ENCODE results near the gene MAP1LC3B. TPM values are rescaled to one million over a fixed set of nuclear protein-coding genes. Genes with fewer than 3 reads are reported as not detected.
"Not testable (repeated sequence)": the region's sequence is repeated elsewhere in the genome, so short reads cannot be mapped to it uniquely, and the experiment has no call there.

The MAP1LC3B gene
- total and polyA plus RNA-seq, 12 donors: 47.0 to 161 (median 125) TPM

GRCh38 chr16:87376660-87377059 is 15.5 kb upstream of the MAP1LC3B start:
- ATAC-seq: no peak
- Histone ChIP-seq H3K27ac (peak overlapping the region in 7 of 10 donors; percentile 77 to 89 (median 84)), H3K27me3 (peaks cover 0 to 18% (median 0%) of the 10 kb centered on the region in 7 donors), H3K36me3 (peaks cover 0 to 13% (median 0%) of the 10 kb centered on the region in 9 donors), H3K9me3 (no peaks in the 10 kb centered on the region), H3K4me3 (no peak overlapping the region), H3K4me1 (peaks cover 3 to 81% (median 58%) of the 10 kb centered on the region in 9 donors)
- DNase-seq: no peak
- intact Hi-C loops (cut with DNase I): no loop called here
- TF ChIP-seq, protein P1, sequence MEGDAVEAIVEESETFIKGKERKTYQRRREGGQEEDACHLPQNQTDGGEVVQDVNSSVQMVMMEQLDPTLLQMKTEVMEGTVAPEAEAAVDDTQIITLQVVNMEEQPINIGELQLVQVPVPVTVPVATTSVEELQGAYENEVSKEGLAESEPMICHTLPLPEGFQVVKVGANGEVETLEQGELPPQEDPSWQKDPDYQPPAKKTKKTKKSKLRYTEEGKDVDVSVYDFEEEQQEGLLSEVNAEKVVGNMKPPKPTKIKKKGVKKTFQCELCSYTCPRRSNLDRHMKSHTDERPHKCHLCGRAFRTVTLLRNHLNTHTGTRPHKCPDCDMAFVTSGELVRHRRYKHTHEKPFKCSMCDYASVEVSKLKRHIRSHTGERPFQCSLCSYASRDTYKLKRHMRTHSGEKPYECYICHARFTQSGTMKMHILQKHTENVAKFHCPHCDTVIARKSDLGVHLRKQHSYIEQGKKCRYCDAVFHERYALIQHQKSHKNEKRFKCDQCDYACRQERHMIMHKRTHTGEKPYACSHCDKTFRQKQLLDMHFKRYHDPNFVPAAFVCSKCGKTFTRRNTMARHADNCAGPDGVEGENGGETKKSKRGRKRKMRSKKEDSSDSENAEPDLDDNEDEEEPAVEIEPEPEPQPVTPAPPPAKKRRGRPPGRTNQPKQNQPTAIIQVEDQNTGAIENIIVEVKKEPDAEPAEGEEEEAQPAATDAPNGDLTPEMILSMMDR (IDR thresholded peaks at IDR 0.05): no peak
- WGBS, 2 donors: 87 to 88% methylated on average over 6 of the region's 6 CpGs

DNA sequence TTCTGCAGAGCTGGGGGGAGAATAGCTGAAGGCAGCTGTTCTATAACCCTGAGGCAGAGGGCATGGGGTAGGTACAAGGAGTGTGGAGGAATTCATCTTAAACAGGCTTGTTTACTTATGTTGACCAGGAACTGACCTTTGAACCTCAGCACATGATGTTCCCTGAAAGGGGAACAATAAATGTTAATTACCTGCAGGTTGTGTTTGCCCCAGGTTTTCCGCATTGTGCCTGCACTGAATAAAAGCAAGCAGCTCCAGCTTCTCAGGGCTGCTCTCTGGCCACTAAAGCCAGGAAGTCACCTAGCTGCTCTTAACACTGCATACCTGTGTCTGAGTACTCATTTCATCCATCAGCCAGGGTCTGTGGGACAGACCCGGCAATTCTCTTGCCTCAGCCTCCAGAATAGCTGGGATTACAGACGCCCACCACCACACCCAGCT is 12.8 kb upstream of the MAP1LC3B start:
- H3K27me3 ChIP-seq; H3K4me3 ChIP-seq; intact Hi-C loops (cut with DNase I); DNase-seq; H3K9me3 ChIP-seq; H3K27ac ChIP-seq; ATAC-seq: not testable (repeated sequence)
- peaks cover 4 to 81% (median 60%) of the 10 kb centered on the region in 9 donors for H3K4me1 ChIP-seq
- 95 to 96% methylated on average over 3 of the region's 3 CpGs for WGBS, 2 donors
- peaks cover 0 to 13% (median 0%) of the 10 kb centered on the region in 9 donors for H3K36me3 ChIP-seq

- TF ChIP-seq, protein P1 (IDR thresholded peaks at IDR 0.05): no peak
- WGBS, 2 donors: 82 to 85% methylated on average over 10 of the region's 10 CpGs
- Histone ChIP-seq H3K4me3 (peak overlapping the region in 5 of 10 donors; percentile 61 to 81 (median 75)), H3K36me3 (peaks cover 0 to 13% (median 0%) of the 10 kb centered on the region in 9 donors), H3K27ac (peak overlapping the region in 8 of 10 donors; percentile 42 to 92 (median 83)), H3K27me3 (no peaks in the 10 kb centered on the region), H3K9me3 (no peaks in the 10 kb centered on the region), H3K4me1 (peaks cover 7 to 76% (median 60%) of the 10 kb centered on the region in 9 donors)
- intact Hi-C loops (cut with DNase I): loop anchor here in 9 of 10 donors (2.0 to 10.0 kb wide), 5 partner anchors 53 to 816 kb away; partner anchors contain the start of genes C16orf95 (in 3 of the 9) and FOXC2 (in 1 of the 9)
- ATAC-seq (no peak), DNase-seq (no peak)
These were observed 11.7 kb upstream of the MAP1LC3B start for GRCh38 chr16:87380403-87380802.

- no peak for DNase-seq
- Histone ChIP-seq H3K4me3 (peak overlapping the region in 7 of 10 donors; percentile 61 to 81 (median 68)), H3K27ac (peak overlapping the region in 9 of 10 donors; percentile 42 to 92 (median 83)), H3K9me3 (no peaks in the 10 kb centered on the region), H3K27me3 (no peaks in the 10 kb centered on the region), H3K36me3 (peaks cover 0 to 13% (median 0%) of the 10 kb centered on the region in 9 donors), H3K4me1 (peaks cover 7 to 72% (median 56%) of the 10 kb centered on the region in 9 donors)
- 51 to 53% methylated on average over 4 of the region's 4 CpGs for WGBS, 2 donors
- intact Hi-C loops (cut with DNase I): loop anchor here in 9 of 10 donors (2.0 to 10.0 kb wide), 5 partner anchors 54 to 816 kb away; partner anchors contain the start of genes C16orf95 (in 3 of the 9) and FOXC2 (in 1 of the 9)
- TF ChIP-seq, protein P1 (IDR thresholded peaks at IDR 0.05): no peak
- no peak for ATAC-seq
These were observed 11.3 kb upstream of the MAP1LC3B start for GRCh38 chr16:87380881-87381280.
